G401.6 (cell line): ENCODE measurements around the gene BMP3.

Source experiments
- FAIRE-seq: peaks from 2 replicates; lab custom pipeline; 2012; peaks lifted over from hg19 to GRCh38; lab: Jason Lieb, UNC

BMP3 gene

GRCh38 chr4:81106150-81106549 is 75.6 kb downstream of the BMP3 start:
- FAIRE-seq = no peak
